Thyroid gland (tissue), 4 donors: ENCODE results near the gene CLEC18A. TPM values are rescaled to one million over a fixed set of nuclear protein-coding genes. Genes with fewer than 3 reads are reported as not detected.

ENCODE experiments used
- DNase-seq, 2 donors: peaks; one replicate each; pipeline ENCODE4 v3.0.0-alpha.2; 2019
- H3K27ac ChIP-seq, 3 donors: fragments of 200-600 bp; sonication (generic); 1 replicate in 2 of 3; 2 replicates in 1 of 3; pipeline ENCODE4 v1.5.1; 2016 to 2019; ENCODE audit warnings: mild to moderate bottlenecking in 1 of 3, moderate library complexity in 1 of 3
- H3K27me3 ChIP-seq: fragments of 200-600 bp; sonication (generic); one replicate; pipeline ENCODE4 v1.5.1; 2019
- H3K36me3 ChIP-seq, 2 donors: fragments of 200-600 bp; sonication (generic); one replicate each; pipeline ENCODE4 v1.5.1; 2016 to 2019
- H3K4me1 ChIP-seq, 2 donors: fragments of 200-600 bp; sonication (generic); one replicate each; pipeline ENCODE4 v1.5.1; 2017 to 2019
- H3K4me3 ChIP-seq, 3 donors: fragments of 200-600 bp; sonication (generic); replicated peaks in 1 of 3; 1 replicate in 2 of 3; 2 replicates in 1 of 3; pipeline ENCODE4 v1.5.1; 2016; ENCODE audit warnings: mild to moderate bottlenecking in 1 of 3
- H3K9me3 ChIP-seq: fragments of 200-600 bp; sonication (generic); one replicate; pipeline ENCODE4 v1.5.1; 2017
- POLR2A ChIP-seq, 2 donors: fragments of 450-650 bp; IDR thresholded peaks; one replicate each; pipeline ENCODE4 v1.6.1; 2017; ENCODE audit warnings: antibody characterized with exemption in 2 of 2, mild to moderate bottlenecking in 2 of 2, moderate library complexity in 1 of 2
- WGBS, 2 donors: methylation state at CpG; one replicate each; pipeline ENCODE4 v1.1.5; 2017; 5-methylcytosine and 5-hydroxymethylcytosine counted together
- intact Hi-C: fragments of 100-400 bp; cut with DNase I; formaldehyde crosslinking; loops from one replicate; pipeline ENCODE4 v1.15.1; 2023
- total RNA-seq, 4 donors: library from RNA; depleted of rRNA; stranded (reverse); fragments of >200 nt; gene quantifications; one replicate each; pipeline ENCODE4 v1.2.3, GENCODE V29; 2016
- TF ChIP-seq, protein P1 (sequence below), 6 experiments: fragments of 200-600 bp in 3 of 6; fragments of 450-650 bp in 3 of 6; sonication (generic) in 3 of 6; IDR thresholded peaks; one replicate each; pipeline ENCODE4 v1.5.1; 2016 to 2019; ENCODE audit warnings: antibody characterized with exemption in 6 of 6, mild to moderate bottlenecking in 2 of 6, inconsistent platforms in 1 of 6, moderate library complexity in 1 of 6

The CLEC18A gene
- total RNA-seq, 4 donors from 2014 or later: 0.67 to 1.8 (median 1.3) TPM

DNA sequence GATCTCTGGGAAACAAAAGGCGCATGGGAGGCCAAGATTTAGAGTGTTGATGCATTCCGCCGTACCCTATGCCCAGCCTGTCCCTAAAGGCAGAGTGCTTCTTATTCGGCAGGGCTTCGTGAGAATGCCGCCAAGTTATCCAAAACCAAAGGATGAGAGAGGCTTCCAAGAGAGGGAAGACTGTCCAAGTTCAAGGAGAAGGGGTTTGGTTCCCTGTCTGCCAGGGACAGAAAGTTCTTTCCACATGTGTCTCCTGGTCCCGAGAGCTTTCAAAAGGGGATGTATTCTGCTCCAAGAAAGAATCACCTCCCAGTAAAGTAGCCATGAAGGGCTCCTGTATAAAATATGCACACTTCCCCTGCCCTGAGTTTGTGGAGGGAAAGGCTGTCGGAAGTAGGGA lies 42.1 kb upstream of the CLEC18A start:
- Histone ChIP-seq H3K4me3 (no peak overlapping the region), H3K36me3 (peaks cover 0 to 7% of the 10 kb centered on the region in 2 donors), H3K27ac (no peak overlapping the region), H3K9me3 (no peaks in the 10 kb centered on the region), H3K27me3 (no peaks in the 10 kb centered on the region), H3K4me1 (no peaks in the 10 kb centered on the region)
- no peak for DNase-seq
- 91 to 99% methylated on average over 8 of the region's 8 CpGs for WGBS, 2 donors
- TF ChIP-seq, protein P1, sequence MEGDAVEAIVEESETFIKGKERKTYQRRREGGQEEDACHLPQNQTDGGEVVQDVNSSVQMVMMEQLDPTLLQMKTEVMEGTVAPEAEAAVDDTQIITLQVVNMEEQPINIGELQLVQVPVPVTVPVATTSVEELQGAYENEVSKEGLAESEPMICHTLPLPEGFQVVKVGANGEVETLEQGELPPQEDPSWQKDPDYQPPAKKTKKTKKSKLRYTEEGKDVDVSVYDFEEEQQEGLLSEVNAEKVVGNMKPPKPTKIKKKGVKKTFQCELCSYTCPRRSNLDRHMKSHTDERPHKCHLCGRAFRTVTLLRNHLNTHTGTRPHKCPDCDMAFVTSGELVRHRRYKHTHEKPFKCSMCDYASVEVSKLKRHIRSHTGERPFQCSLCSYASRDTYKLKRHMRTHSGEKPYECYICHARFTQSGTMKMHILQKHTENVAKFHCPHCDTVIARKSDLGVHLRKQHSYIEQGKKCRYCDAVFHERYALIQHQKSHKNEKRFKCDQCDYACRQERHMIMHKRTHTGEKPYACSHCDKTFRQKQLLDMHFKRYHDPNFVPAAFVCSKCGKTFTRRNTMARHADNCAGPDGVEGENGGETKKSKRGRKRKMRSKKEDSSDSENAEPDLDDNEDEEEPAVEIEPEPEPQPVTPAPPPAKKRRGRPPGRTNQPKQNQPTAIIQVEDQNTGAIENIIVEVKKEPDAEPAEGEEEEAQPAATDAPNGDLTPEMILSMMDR (IDR thresholded peaks at IDR 0.05): no peak
- no peak for TF ChIP-seq POLR2A (IDR thresholded peaks at IDR 0.05)
- intact Hi-C loops: no loop called here

DNA sequence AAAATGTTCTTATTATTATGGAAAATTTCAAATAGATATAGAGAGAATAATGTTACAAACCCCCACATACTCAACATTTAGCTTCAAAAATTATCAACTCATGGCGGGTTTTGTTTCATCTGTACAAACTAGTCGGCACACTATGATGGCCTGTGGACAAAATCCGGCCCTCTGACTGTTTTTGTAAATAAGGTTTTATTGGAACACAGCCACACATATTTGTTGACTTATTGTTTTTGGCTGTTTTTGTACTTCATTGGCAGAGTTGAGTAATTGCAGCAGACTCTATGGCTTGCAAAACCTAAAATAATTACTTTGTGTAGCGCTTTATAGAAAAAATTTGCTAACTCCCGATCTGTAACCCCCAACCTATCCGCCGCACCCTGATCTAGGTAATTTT lies 41.4 kb upstream of the CLEC18A start:
- H3K36me3 ChIP-seq: peaks cover 0 to 7% of the 10 kb centered on the region in 2 donors
- H3K9me3 ChIP-seq: no peaks in the 10 kb centered on the region
- 92 to 95% methylated on average over 7 of the region's 7 CpGs for WGBS, 2 donors
- no peaks in the 10 kb centered on the region for H3K4me1 ChIP-seq
- no peak overlapping the region for H3K4me3 ChIP-seq
- TF ChIP-seq, protein P1 (IDR thresholded peaks at IDR 0.05): no peak
- no peak for TF ChIP-seq POLR2A (IDR thresholded peaks at IDR 0.05)
- no peak overlapping the region for H3K27ac ChIP-seq
- intact Hi-C loops: no loop called here
- no peak for DNase-seq
- no peaks in the 10 kb centered on the region for H3K27me3 ChIP-seq

DNA sequence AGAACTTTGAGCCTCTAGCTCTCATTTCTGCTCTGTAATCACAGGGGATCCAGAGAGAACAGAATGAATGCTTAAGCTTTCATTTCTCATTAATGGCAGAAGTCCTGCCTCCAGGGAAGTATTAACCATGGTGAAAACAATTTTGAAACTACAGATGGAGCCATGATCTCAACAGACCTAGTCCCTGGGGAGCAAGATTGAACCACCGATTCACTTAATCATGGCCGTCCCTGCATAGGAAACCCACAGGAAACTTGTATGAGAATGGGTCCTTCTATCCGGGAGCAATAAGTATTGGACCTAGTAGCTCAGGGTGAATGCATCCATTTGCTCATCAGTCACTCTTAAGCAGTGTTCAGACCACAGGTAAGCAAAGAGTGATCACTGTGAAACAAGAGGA lies 40.2 kb upstream of the CLEC18A start:
- WGBS, 2 donors: 61 to 77% methylated on average over 3 of the region's 3 CpGs
- peaks cover 0 to 7% of the 10 kb centered on the region in 2 donors for H3K36me3 ChIP-seq
- H3K4me1 ChIP-seq: no peaks in the 10 kb centered on the region
- intact Hi-C loops: no loop called here
- no peak overlapping the region for H3K4me3 ChIP-seq
- H3K27me3 ChIP-seq: no peaks in the 10 kb centered on the region
- DNase-seq: no peak
- no peaks in the 10 kb centered on the region for H3K9me3 ChIP-seq
- no peak overlapping the region for H3K27ac ChIP-seq
- TF ChIP-seq POLR2A (IDR thresholded peaks at IDR 0.05): no peak
- TF ChIP-seq, protein P1 (IDR thresholded peaks at IDR 0.05): no peak

DNA sequence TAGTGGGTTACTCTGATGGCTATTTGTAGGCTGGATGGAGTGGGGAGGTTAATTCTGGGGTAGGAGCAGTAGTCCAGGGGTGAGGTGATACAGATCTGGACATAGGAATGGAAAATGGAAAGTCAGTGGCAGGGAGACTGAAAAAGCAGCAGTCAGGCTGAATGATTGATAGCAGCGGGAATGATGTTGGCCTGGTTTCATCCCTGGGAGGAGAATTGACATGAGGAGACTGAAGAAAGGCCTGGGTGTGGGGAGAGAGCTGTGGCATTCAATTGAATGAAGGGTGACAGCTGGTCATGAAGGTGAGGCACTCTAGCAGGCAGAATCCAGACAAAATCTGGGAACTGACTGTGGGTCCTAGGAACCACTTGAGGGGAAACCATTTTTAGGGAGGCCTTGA lies 34.7 kb upstream of the CLEC18A start:
- no peak for DNase-seq
- no peak overlapping the region for H3K4me3 ChIP-seq
- no peaks in the 10 kb centered on the region for H3K9me3 ChIP-seq
- TF ChIP-seq, protein P1 (IDR thresholded peaks at IDR 0.05): no peak
- TF ChIP-seq POLR2A (IDR thresholded peaks at IDR 0.05): no peak
- no peaks in the 10 kb centered on the region for H3K36me3 ChIP-seq
- 95 to 100% methylated on average over 1 of the region's 1 CpG for WGBS, 2 donors
- intact Hi-C loops: no loop called here
- peaks cover 18 to 25% of the 10 kb centered on the region in 2 donors for H3K4me1 ChIP-seq
- H3K27me3 ChIP-seq: no peaks in the 10 kb centered on the region
- H3K27ac ChIP-seq: peak overlapping the region; percentile 98

DNA sequence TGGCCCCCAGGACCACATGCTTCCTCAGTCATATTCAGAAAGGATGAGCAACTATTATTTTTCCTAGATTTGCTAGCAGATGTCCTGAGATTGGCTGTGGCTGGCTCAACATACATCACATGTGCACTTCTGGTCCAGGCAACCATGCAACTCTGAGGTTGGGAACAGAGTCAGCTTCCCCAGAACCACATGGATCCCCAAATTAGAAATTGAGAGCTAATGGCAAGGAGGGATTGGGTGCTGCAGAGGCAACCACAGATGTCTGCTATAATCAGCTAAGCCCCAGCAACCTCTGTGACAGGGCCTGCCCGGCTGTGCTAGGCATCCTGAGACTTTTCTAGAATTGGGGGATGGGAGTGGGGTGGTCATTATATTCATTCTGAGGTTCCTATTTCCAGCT lies 33.8 kb upstream of the CLEC18A start:
- Histone ChIP-seq H3K4me3 (no peak overlapping the region), H3K9me3 (no peaks in the 10 kb centered on the region), H3K27ac (peak overlapping the region; percentile 98), H3K4me1 (peaks cover 18 to 25% of the 10 kb centered on the region in 2 donors), H3K36me3 (no peaks in the 10 kb centered on the region), H3K27me3 (no peaks in the 10 kb centered on the region)
- intact Hi-C loops: no loop called here
- 67% methylated on average over 1 of the region's 1 CpG; no CpG with 5 or more reads in 1 of the 2 donors for WGBS, 2 donors
- TF ChIP-seq POLR2A (IDR thresholded peaks at IDR 0.05): no peak
- TF ChIP-seq, protein P1 (IDR thresholded peaks at IDR 0.05): no peak
- DNase-seq: peak in 1 of 2 donors; percentile 12
